Neural crest cell (in vitro differentiated cells): Measurements from ENCODE around the gene OR4D1. TPM values are rescaled to one million over a fixed set of nuclear protein-coding genes. Genes with fewer than 3 reads are reported as not detected.
"Not testable (repeated sequence)": the region's sequence is repeated elsewhere in the genome, so short reads cannot be mapped to it uniquely, and the experiment has no call there.

Experiments used
- DNase-seq: peaks from one replicate; pipeline ENCODE4 v3.0.0; 2021; ENCODE audit warnings: low read depth, mixed read lengths, low spot score
- H3K27ac Mint-ChIP-seq: one replicate; pipeline ENCODE4 v1.8.0; 2021; ENCODE audit warnings: mild to moderate bottlenecking, mixed read lengths; ENCODE audit not compliant: unreplicated experiment
- H3K27me3 Mint-ChIP-seq: 2 replicates; pipeline ENCODE4 v1.8.0; 2021; ENCODE audit warnings: low read depth, mild to moderate bottlenecking, mixed read lengths
- H3K36me3 Mint-ChIP-seq: 2 replicates; pipeline ENCODE4 v1.8.0; 2021; ENCODE audit warnings: low read depth, mild to moderate bottlenecking, mixed read lengths
- H3K4me1 Mint-ChIP-seq: 2 replicates; pipeline ENCODE4 v1.8.0; 2021; ENCODE audit warnings: mixed read lengths
- H3K4me3 Mint-ChIP-seq: one replicate; pipeline ENCODE4 v1.8.0; 2021; ENCODE audit warnings: mild to moderate bottlenecking, mixed read lengths
- H3K9me3 Mint-ChIP-seq: 2 replicates; pipeline ENCODE4 v1.8.0; 2021; ENCODE audit warnings: mixed read lengths
- total RNA-seq: library from RNA; stranded (reverse); gene quantifications from 2 replicates; pipeline ENCODE4 v1.2.1, GENCODE V29; 2021
- TF ChIP-seq, protein P1 (sequence below): fragments of 200-600 bp; sonication (generic); conservative IDR thresholded peaks from 2 replicates; pipeline ENCODE4 v1.5.0; 2021; ENCODE audit warnings: antibody characterized with exemption, mild to moderate bottlenecking

OR4D1 gene
- total RNA-seq, 1 donor from 2014 or later = 0.12 TPM

DNA sequence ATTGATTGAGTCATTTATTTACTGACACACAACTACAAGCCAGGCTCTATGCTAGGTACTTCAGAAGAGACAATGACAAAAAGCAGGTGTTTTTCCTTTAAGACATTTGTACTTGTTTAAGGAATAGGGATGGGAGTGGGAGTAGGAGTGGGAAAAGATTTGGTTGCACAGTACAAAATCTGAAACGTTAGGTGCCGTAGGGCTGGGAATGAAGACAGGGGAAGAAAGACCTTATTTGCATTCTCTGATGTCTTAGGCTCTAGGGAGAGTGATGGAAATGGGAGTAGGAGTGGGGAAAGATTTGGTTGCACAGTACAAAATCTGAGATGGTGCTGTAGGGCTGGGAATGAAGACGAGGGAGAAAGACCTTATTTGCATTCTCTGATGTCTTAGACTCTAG, 28.7 kb upstream of the OR4D1 start:
- H3K4me1 Mint-ChIP-seq = no peaks in the 10 kb centered on the region
- peaks cover 43% of the 10 kb centered on the region for H3K27me3 Mint-ChIP-seq
- TF ChIP-seq, protein P1, sequence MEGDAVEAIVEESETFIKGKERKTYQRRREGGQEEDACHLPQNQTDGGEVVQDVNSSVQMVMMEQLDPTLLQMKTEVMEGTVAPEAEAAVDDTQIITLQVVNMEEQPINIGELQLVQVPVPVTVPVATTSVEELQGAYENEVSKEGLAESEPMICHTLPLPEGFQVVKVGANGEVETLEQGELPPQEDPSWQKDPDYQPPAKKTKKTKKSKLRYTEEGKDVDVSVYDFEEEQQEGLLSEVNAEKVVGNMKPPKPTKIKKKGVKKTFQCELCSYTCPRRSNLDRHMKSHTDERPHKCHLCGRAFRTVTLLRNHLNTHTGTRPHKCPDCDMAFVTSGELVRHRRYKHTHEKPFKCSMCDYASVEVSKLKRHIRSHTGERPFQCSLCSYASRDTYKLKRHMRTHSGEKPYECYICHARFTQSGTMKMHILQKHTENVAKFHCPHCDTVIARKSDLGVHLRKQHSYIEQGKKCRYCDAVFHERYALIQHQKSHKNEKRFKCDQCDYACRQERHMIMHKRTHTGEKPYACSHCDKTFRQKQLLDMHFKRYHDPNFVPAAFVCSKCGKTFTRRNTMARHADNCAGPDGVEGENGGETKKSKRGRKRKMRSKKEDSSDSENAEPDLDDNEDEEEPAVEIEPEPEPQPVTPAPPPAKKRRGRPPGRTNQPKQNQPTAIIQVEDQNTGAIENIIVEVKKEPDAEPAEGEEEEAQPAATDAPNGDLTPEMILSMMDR = no peak
- H3K36me3 Mint-ChIP-seq = no peaks in the 10 kb centered on the region
- no peak for DNase-seq
- no peak overlapping the region for H3K27ac Mint-ChIP-seq
- peaks cover 3% of the 10 kb centered on the region for H3K9me3 Mint-ChIP-seq
- H3K4me3 Mint-ChIP-seq = no peak overlapping the region

DNA sequence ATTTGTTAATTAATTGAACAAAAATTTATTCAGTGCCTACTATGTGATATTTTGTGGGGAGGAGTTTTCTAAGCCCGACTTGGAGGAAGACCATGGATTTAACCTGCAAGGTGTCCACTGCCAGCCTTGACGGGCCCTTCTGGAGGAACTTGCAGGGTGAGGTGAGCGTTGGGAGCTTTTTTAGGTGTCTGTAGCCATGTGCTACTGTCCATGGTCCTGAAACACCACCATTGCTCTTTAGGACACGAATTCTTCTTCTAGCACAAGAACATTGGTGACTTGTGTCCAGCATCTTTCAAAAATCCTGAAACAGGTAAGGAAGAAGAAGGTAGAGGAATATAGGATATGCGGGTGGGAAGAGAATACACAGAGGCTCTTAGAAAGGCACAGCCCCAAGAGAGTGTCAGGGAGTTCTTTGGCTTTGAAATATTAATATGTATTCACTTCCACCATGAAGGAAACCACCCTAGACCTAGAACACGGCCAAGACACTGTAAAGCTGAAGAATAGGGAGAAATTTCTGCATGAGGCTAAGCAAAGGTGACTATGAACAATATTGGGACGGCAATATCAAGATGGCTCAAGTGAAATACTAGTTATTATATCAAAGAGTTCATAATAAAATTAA, 27.9 kb upstream of the OR4D1 start:
- no peaks in the 10 kb centered on the region for H3K4me1 Mint-ChIP-seq
- H3K27ac Mint-ChIP-seq = no peak overlapping the region
- TF ChIP-seq, protein P1 = no peak
- no peak overlapping the region for H3K4me3 Mint-ChIP-seq
- no peaks in the 10 kb centered on the region for H3K36me3 Mint-ChIP-seq
- peaks cover 3% of the 10 kb centered on the region for H3K9me3 Mint-ChIP-seq
- peak; percentile 57 for DNase-seq
- peaks cover 43% of the 10 kb centered on the region for H3K27me3 Mint-ChIP-seq

DNA sequence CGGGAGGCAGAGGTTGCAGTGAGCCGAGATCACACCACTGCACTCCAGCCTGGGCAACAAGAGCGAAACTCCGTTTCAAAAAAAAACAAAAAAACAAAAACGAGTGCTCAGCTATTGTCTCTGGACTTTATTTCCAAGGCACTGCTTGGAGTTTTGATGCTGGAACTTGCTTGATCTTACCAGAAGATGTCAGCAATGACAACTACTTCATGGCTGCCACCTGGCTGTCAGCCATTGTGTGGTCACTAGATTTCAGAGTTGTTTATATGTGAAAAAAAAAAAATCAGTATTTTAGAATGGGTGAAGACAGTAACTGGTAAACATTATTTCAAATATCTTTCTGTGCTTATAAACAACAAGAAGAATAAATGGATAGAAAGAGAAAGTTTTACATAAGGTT, 26.3 kb upstream of the OR4D1 start:
- Mint-ChIP-seq H3K36me3 (no peaks in the 10 kb centered on the region), H3K4me3 (no peak overlapping the region), H3K4me1 (no peaks in the 10 kb centered on the region), H3K27me3 (peaks cover 59% of the 10 kb centered on the region), H3K9me3 (peaks cover 3% of the 10 kb centered on the region), H3K27ac (no peak overlapping the region)
- DNase-seq = no peak
- TF ChIP-seq, protein P1 = peak; percentile 48

DNA sequence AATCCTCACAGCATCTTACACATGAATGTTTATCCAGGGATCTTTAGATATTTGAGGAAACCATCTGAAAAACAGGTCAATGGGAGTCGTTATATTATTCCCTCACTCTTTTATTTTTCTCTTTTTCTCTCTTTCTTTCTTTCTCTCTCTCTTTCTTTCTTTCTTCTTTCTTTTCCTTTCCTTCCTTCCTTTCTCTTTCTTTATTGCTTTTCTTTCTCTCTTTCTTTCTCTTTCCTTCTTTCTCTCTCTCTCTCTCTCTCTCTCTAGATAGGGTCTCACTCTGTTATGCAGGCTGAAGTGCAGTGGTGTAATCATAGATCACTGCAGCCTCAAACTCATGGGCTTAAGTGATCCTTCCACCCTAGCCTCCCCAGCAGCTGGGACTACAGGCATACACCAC, 20.3 kb upstream of the OR4D1 start:
- Mint-ChIP-seq H3K27ac (no peak overlapping the region), H3K4me3 (no peak overlapping the region), H3K27me3 (peaks cover 71% of the 10 kb centered on the region), H3K36me3 (no peaks in the 10 kb centered on the region), H3K9me3 (no peaks in the 10 kb centered on the region), H3K4me1 (no peaks in the 10 kb centered on the region)
- no peak for DNase-seq
- TF ChIP-seq, protein P1 = no peak

DNA sequence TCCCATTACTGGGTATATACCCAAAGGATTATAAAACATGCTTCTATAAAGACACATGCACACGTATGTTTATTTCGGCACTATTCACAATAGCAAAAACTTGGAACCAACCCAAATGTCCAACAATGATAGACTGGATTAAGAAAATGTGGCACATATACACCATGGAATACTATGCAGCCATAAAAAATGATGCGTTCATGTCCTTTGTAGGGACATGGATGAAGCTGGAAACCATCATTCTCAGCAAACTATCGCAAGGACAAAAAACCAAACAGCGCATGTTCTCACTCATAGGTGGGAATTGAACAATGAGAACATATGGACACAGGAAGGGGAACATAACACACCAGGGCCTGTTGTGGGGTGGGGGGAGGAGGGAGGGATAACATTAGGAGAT, 15.5 kb upstream of the OR4D1 start:
- not testable (repeated sequence) for H3K4me1 Mint-ChIP-seq, DNase-seq, H3K36me3 Mint-ChIP-seq, H3K27ac Mint-ChIP-seq, H3K9me3 Mint-ChIP-seq, H3K4me3 Mint-ChIP-seq
- peaks cover 87% of the 10 kb centered on the region for H3K27me3 Mint-ChIP-seq

DNA sequence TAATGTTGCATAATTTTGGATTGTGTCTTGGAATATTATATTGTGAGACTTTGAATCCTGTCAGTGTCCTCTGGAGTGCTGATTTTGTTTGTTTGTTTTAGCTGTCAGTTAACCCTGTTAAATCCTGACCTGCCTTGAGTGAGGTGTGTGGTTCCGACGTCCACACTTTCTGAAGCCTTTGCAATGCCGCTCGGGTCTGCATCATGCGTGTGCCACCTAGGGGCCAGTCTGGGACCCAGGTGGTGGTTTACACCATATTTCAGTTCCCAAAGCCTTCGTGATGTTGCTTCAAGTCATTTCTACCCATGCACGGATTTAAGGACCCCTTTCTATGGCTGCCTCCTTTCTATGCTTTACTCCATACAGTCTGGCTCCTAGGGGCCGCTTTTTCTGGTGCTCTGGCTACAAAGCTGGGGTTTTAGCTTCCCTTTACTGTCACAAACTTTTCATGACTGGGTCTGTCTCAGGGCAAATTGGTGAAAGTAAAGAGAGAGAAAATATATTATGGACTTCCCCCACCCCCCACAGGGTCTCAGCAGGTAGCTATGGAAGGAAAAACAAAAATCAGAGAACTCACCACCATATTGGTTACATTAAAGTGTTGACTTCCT, 11.4 kb upstream of the OR4D1 start:
- H3K9me3 Mint-ChIP-seq = no peaks in the 10 kb centered on the region
- H3K4me1 Mint-ChIP-seq = no peaks in the 10 kb centered on the region
- TF ChIP-seq, protein P1 = peak; percentile 54
- H3K27me3 Mint-ChIP-seq = peaks cover 85% of the 10 kb centered on the region
- no peak overlapping the region for H3K27ac Mint-ChIP-seq
- H3K4me3 Mint-ChIP-seq = no peak overlapping the region
- no peak for DNase-seq
- no peaks in the 10 kb centered on the region for H3K36me3 Mint-ChIP-seq
